Measurements from ENCODE around the gene PPOX.

PPOX gene

DNA sequence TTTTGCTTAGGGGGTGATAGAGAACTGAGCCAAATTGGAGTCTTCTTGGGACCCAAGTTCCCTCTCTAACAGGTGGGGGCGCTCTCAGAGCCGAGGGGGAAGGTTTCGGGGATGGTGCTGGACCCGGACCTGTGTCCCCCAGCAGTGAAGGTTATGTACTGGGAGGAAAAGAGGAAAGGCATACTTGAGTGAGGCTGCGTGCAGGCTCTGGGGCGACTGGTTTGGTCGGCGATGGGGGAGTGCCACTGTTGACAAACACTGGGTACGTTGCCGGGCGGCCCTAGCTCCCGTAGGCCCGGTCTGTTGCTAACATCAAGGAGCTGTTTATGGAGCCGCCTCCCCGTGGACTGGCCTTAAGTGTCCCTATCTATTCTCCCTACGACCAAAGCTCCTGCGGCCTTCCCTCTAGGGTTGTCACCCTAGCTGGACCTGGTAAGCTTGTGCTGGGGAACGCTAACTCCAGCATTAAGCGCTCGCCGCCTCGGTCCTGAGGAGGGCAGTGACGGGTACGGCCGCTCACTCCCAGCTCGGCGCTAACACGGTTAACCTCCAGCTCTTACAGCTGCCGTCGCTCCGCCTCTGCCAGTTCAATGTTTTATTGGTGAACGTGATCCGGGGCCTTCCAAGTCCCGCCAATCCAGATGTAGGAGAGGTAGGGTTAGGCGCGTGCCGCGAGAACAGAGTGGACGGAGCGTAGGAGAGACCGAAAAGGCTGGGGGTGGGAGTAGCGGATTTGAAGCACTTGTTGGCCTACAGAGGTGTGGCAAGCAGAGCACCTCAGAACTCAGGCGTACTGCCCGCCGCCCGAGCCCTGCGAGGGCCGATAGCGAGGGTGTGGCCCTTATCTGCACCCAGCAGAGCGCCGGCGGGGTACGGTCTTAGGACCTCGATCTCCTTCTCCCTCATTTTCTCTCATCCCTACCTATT lies at the start of gene PPOX:
Gene PPOX, plus strand, starts transcription at position 685 of the 927 bp plus-strand sequence. CDS start 422 bp downstream, outside the sequence.
- Histone ChIP-seq H3K9me3 (ENCODE audit: insufficient read depth, low read length) (no peaks in the 10 kb centered on the region), H3K4me2 (ENCODE audit: low read depth, low read length, poor library complexity, severe bottlenecking) (peak within 1 kb of the TSS; percentile 93), H3K79me2 (ENCODE audit: insufficient read depth, low read length) (no peaks in the 10 kb centered on the region; the same call in 1 of the 2 replicates), H3K27me3 (ENCODE audit: low read length) (no peaks in the 10 kb centered on the region), H3F3A (ENCODE audit: insufficient read depth) (0 out of 2 replicates have a peak, but pooled peaks cover 8% of the 10 kb centered on the region), H3K9me2 (replicated peaks; ENCODE audit: insufficient read depth, low read length) (no peaks in the 10 kb centered on the region), H3K9ac (ENCODE audit: low read length) (peak within 1 kb of the TSS; percentile 81), H3K27ac (ENCODE audit: low read depth, low read length) (peak within 1 kb of the TSS; percentile 42), H2AFZ (ENCODE audit: low read depth, low read length, severe bottlenecking) (peak within 1 kb of the TSS; percentile 69), H3K4me3 (ENCODE audit: insufficient read depth, low read length, poor library complexity, severe bottlenecking) (peak within 1 kb of the TSS; percentile 78), H3K36me3 (ENCODE audit: low read length) (no peaks in the 10 kb centered on the region), H4K20me1 (ENCODE audit: low read depth, low read length) (no peaks in the 10 kb centered on the region)
- TF ChIP-seq EZH2phosphoT487 (conservative IDR thresholded peaks at IDR 0.05; ENCODE audit: low read length) (no peak), CTCF (IDR thresholded peaks at IDR 0.05; ENCODE audit: insufficient read depth, low read length, poor library complexity, severe bottlenecking) (peak; percentile 83)

GRCh38 chr1:161117759-161118581 lies 48.3 kb upstream of the PPOX start, which contains the start of the genes NIT1 and PFDN2:
NIT1 (plus strand) TSS chr1:161118105; CDS start chr1:161118177, 72 bp downstream.
PFDN2 (minus strand) TSS chr1:161118037; CDS start chr1:161118026, 11 bp downstream.
- peak within 1 kb of the TSS; percentile 82 for H3K4me3 ChIP-seq (ENCODE audit: insufficient read depth, low read length, poor library complexity, severe bottlenecking)
- H2AFZ ChIP-seq (ENCODE audit: low read depth, low read length, severe bottlenecking): peak within 1 kb of the TSS; percentile 69

More at GRCh38 chr1:161117759-161118581, 48.3 kb upstream of the PPOX start, which contains the start of the genes NIT1 and PFDN2:
- peaks cover 8% of the 10 kb centered on the region; the same call in 1 of the 2 replicates for H3F3A ChIP-seq (ENCODE audit: insufficient read depth)
- peak within 1 kb of the TSS; percentile 48 for H3K27ac ChIP-seq (ENCODE audit: low read depth, low read length)
- peak within 1 kb of the TSS; percentile 73 for H3K4me2 ChIP-seq (ENCODE audit: low read depth, low read length, poor library complexity, severe bottlenecking)
- no peaks in the 10 kb centered on the region for H3K9me2 ChIP-seq (replicated peaks; ENCODE audit: insufficient read depth, low read length)
- 0 out of 2 replicates have a peak, but pooled peaks cover 2% of the 10 kb centered on the region for H4K20me1 ChIP-seq (ENCODE audit: low read depth, low read length)
- peak within 1 kb of the TSS; percentile 73 for H3K9ac ChIP-seq (ENCODE audit: low read length)
- H3K9me3 ChIP-seq (ENCODE audit: insufficient read depth, low read length): no peaks in the 10 kb centered on the region
- H3K36me3 ChIP-seq (ENCODE audit: low read length): 0 out of 2 replicates have a peak, but pooled peaks cover 4% of the 10 kb centered on the region
- no peaks in the 10 kb centered on the region for H3K27me3 ChIP-seq (ENCODE audit: low read length)
- H3K79me2 ChIP-seq (ENCODE audit: insufficient read depth, low read length): peaks cover 58% of the 10 kb centered on the region
- TF ChIP-seq CTCF (IDR thresholded peaks at IDR 0.05; ENCODE audit: insufficient read depth, low read length, poor library complexity, severe bottlenecking) (no peak), EZH2phosphoT487 (conservative IDR thresholded peaks at IDR 0.05; ENCODE audit: low read length) (no peak)
